ENCODE results near the gene PREPL. TPM values are rescaled to one million over a fixed set of nuclear protein-coding genes. Genes with fewer than 3 reads are reported as not detected.
A peak's percentile ranks its signal among the peaks of the same experiment; 100 is the strongest.

PREPL gene
- total and polyA plus RNA-seq, 4 donors = 17.2 to 60.3 (median 41.1) TPM

DNA sequence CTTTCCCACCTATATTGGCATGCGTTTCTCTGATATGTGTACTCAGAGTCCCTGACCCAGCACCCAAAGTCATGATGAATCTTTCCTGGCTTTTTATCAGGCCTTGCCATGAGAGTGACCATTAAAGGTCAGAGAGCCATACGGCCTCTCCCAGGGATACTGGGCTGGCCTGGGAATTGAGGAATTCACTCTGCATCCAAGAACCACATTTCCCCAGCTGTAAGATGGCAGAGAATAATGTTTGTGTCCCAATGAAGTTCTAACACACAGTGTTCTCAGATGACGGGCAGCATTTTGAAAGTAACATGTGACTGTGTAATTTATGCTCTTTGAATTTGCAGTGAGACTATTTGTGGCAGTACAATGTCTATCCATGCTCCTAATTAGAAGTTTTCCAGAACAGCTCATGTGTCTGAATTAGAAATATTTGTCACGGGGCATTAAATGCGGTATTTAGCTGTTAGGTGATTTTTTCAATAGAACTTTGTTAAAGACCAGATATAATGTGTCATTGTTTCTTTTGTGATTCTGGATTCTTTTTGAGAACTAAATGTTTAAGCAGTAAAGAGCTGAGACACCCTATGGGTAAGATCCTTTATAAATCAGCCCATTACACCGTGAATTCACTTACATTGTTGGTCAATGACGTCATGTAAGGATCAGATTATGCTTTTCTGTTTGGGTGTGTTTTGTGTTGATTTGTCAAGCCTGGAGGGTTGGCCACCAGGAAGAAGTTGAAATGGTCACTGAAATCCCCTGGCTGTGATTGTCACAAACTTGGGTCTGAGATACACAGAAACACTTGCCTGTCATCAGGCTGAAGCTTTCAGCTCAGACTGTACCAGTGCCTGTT, 93.3 kb downstream of the PREPL start:
- peak; percentile 92 for ATAC-seq (ENCODE audit: low FRiP score)
- Histone ChIP-seq H3K36me3 (ENCODE audit: control insufficient read depth in 1 of 2, insufficient read depth in 2 of 2, low read length in 1 of 2) (no peaks in the 10 kb centered on the region), H3K9me3 (ENCODE audit: control insufficient read depth, low read length) (no peaks in the 10 kb centered on the region), H3K4me3 (ENCODE audit: low read length in 2 of 2) (no peak overlapping the region), H3K27me3 (ENCODE audit: control insufficient read depth in 1 of 2, insufficient read depth in 2 of 2, low read length in 1 of 2) (no peaks in the 10 kb centered on the region), H3K4me1 (ENCODE audit: control insufficient read depth in 1 of 2, insufficient read depth in 2 of 2, low read length in 2 of 2) (peaks cover 0 to 9% of the 10 kb centered on the region in 2 donors), H3K27ac (ENCODE audit: low read depth in 1 of 2, low read length in 2 of 2) (peak overlapping the region; percentile 83)
- no peak for DNase-seq
- intact Hi-C loops (cut with DNase I) = loop anchor here in 1 of 2 donors (2.0 kb wide), 1 partner anchor 99 kb away; the partner anchor contains the start of gene PPM1B
- 2 to 7% methylated on average over 7 of the region's 7 CpGs for WGBS, 2 donors

Other genes with a start within 250 kb of the PREPL start
- gene PPM1B, start 192.6 kb downstream of the PREPL start, total RNA-seq = 10 to 100 TPM; 57.9 to 75.6 TPM
- 10 to 100 TPM; 42.1 to 42.7 TPM for gene PPM1B, start 192.6 kb downstream of the PREPL start, polyA plus RNA-seq
- gene SLC3A1, start 86.0 kb downstream of the PREPL start, total RNA-seq = under 1 TPM; 0.24 to 0.26 TPM
- 1 to 10 TPM in 1 of 2 donors, under 1 TPM in 1; 0.33 to 5.4 TPM for gene SLC3A1, start 86.0 kb downstream of the PREPL start, polyA plus RNA-seq
- gene CAMKMT, start 453 bp upstream of the PREPL start, total RNA-seq = 10 to 100 TPM; 14.1 to 15.2 TPM
- gene CAMKMT, start 453 bp upstream of the PREPL start, polyA plus RNA-seq = 1 to 10 TPM; 3.1 to 9.8 TPM

All from aorta (tissue), 5 donors.